NCI-H1105 (cell line): ENCODE data around the gene CD300C.
"Not testable (repeated sequence)": the region's sequence is repeated elsewhere in the genome, so short reads cannot be mapped to it uniquely, and the experiment has no call there.

Source experiments
- DNase-seq: peaks from one replicate; lab custom pipeline; 2025; lab: John Stamatoyannopoulos, UW

Gene CD300C

GRCh38 chr17:74545843-74546230, at the start of gene CD300C:
CD300C (minus strand) TSS chr17:74546115; CDS start chr17:74545782, 333 bp downstream.
- no peak for DNase-seq

- DNase-seq, result no peak
Measured at GRCh38 chr17:74595037-74595750, 49.3 kb upstream of the CD300C start.

GRCh38 chr17:74592087-74592990, 46.4 kb upstream of the CD300C start, which contains the start of gene CD300LD:
CD300LD (minus strand) TSS chr17:74592283; CDS start chr17:74592202, 81 bp downstream.
- DNase-seq, result no peak

GRCh38 chr17:74591503-74591902, 45.6 kb upstream of the CD300C start:
- DNase-seq, result no peak

- DNase-seq, result no peak
Measured at GRCh38 chr17:74585711-74586110, 39.8 kb upstream of the CD300C start.

GRCh38 chr17:74584292-74585060, 38.6 kb upstream of the CD300C start:
- DNase-seq, result no peak

- DNase-seq, result no peak
Measured at GRCh38 chr17:74582633-74583032, 36.7 kb upstream of the CD300C start.

- DNase-seq, result no peak
Measured at GRCh38 chr17:74579900-74580299, 34.0 kb upstream of the CD300C start.

- no peak for DNase-seq
Measured at GRCh38 chr17:74578979-74579378, 33.1 kb upstream of the CD300C start.

GRCh38 chr17:74574489-74575142, 28.7 kb upstream of the CD300C start:
- no peak for DNase-seq

GRCh38 chr17:74573635-74574034, 27.7 kb upstream of the CD300C start:
- DNase-seq, result not testable (repeated sequence)

GRCh38 chr17:74573169-74573568, 27.3 kb upstream of the CD300C start:
- no peak for DNase-seq

- DNase-seq, result no peak
Measured at GRCh38 chr17:74571621-74572270, 25.8 kb upstream of the CD300C start.

GRCh38 chr17:74569020-74570003, 23.4 kb upstream of the CD300C start:
- no peak for DNase-seq

- no peak for DNase-seq
Measured at GRCh38 chr17:74568106-74568873, 22.4 kb upstream of the CD300C start.

GRCh38 chr17:74567397-74567796, 21.5 kb upstream of the CD300C start, which contains the start of gene CD300H:
CD300H (minus strand) TSS chr17:74567509.
- DNase-seq, result no peak

- no peak for DNase-seq
Measured at GRCh38 chr17:74566132-74566753, 20.3 kb upstream of the CD300C start.

GRCh38 chr17:74565126-74565525, 19.2 kb upstream of the CD300C start:
- no peak for DNase-seq

GRCh38 chr17:74563358-74563757, 17.4 kb upstream of the CD300C start:
- DNase-seq, result no peak
